Measurements from ENCODE around the gene WTAP.
A peak's percentile ranks its signal among the peaks of the same experiment; 100 is the strongest.
"Not testable (repeated sequence)": the region's sequence is repeated elsewhere in the genome, so short reads cannot be mapped to it uniquely, and the experiment has no call there.

The WTAP gene

GRCh38 chr6:159778542-159779103, 51.3 kb downstream of the WTAP start:
- H3K4me3 ChIP-seq (ENCODE audit: low read length) = no peak overlapping the region
- H3K27me3 ChIP-seq (ENCODE audit: control insufficient read depth, insufficient read depth, low read length) = no peaks in the 10 kb centered on the region
- no peak for DNase-seq (ENCODE audit: low read depth, low spot score)
- H3K9me3 ChIP-seq (ENCODE audit: control insufficient read depth, insufficient read depth, low read length) = no peaks in the 10 kb centered on the region
- H3K4me1 ChIP-seq (ENCODE audit: control insufficient read depth, insufficient read depth, low read length) = no peaks in the 10 kb centered on the region
- WGBS (ENCODE audit: insufficient coverage, insufficient read length) = no CpG with 5 or more reads among the region's 3 CpGs
- H3K27ac ChIP-seq (ENCODE audit: low read length) = no peak overlapping the region
- H3K36me3 ChIP-seq (ENCODE audit: control insufficient read depth, insufficient read depth, low read length) = peaks cover 33% of the 10 kb centered on the region; the same call in 1 of the 2 replicates

- no peaks in the 10 kb centered on the region for H3K4me1 ChIP-seq (ENCODE audit: control insufficient read depth, insufficient read depth, low read length)
- peaks cover 10% of the 10 kb centered on the region for H3K36me3 ChIP-seq (ENCODE audit: control insufficient read depth, insufficient read depth, low read length)
- WGBS (ENCODE audit: insufficient coverage, insufficient read length) = no CpG with 5 or more reads among the region's 15 CpGs
Observed at GRCh38 chr6:159788276-159788675, 61.0 kb downstream of the WTAP start.

GRCh38 chr6:159788753-159789376, 61.6 kb downstream of the WTAP start:
- no peak for DNase-seq (ENCODE audit: low read depth, low spot score)
- Histone ChIP-seq H3K27ac (ENCODE audit: low read length) (no peak overlapping the region), H3K4me1 (ENCODE audit: control insufficient read depth, insufficient read depth, low read length) (no peaks in the 10 kb centered on the region), H3K36me3 (ENCODE audit: control insufficient read depth, insufficient read depth, low read length) (peaks cover 10% of the 10 kb centered on the region), H3K9me3 (ENCODE audit: control insufficient read depth, insufficient read depth, low read length) (no peaks in the 10 kb centered on the region), H3K4me3 (ENCODE audit: low read length) (peak overlapping the region; percentile 100), H3K27me3 (ENCODE audit: control insufficient read depth, insufficient read depth, low read length) (no peaks in the 10 kb centered on the region)
- no CpG with 5 or more reads among the region's 60 CpGs for WGBS (ENCODE audit: insufficient coverage, insufficient read length)

More at GRCh38 chr6:159788276-159788675, 61.0 kb downstream of the WTAP start:
- no peak for DNase-seq (ENCODE audit: low read depth, low spot score)
- Histone ChIP-seq H3K4me3 (ENCODE audit: low read length) (peak overlapping the region; percentile 100; the same call in 1 of the 2 replicates), H3K27me3 (ENCODE audit: control insufficient read depth, insufficient read depth, low read length) (no peaks in the 10 kb centered on the region), H3K9me3 (ENCODE audit: control insufficient read depth, insufficient read depth, low read length) (no peaks in the 10 kb centered on the region), H3K27ac (ENCODE audit: low read length) (no peak overlapping the region)

- DNase-seq (ENCODE audit: low read depth, low spot score) = peak; percentile 98
- whole genome bisulfite sequencing (ENCODE audit: insufficient coverage, insufficient read length) = no CpG with 5 or more reads among the region's 64 CpGs
Observed at GRCh38 chr6:159789377-159790148, 62.3 kb downstream of the WTAP start, which contains the start of gene TCP1. TSS of gene TCP1 (minus strand) at chr6:159789602. CDS start at chr6:159789468, 134 bp downstream.

GRCh38 chr6:159790149-159790955, 63.0 kb downstream of the WTAP start, which contains the start of gene MRPL18:
TSS of gene MRPL18 (plus strand) at chr6:159790467. CDS start at chr6:159790588, 121 bp downstream.
- DNase-seq (ENCODE audit: low read depth, low spot score) = peak; percentile 92
- H3K36me3 ChIP-seq (ENCODE audit: control insufficient read depth, insufficient read depth, low read length) = peaks cover 5% of the 10 kb centered on the region
- peak within 1 kb of the TSS; percentile 100 for H3K4me3 ChIP-seq (ENCODE audit: low read length)
- WGBS (ENCODE audit: insufficient coverage, insufficient read length) = no CpG with 5 or more reads among the region's 56 CpGs
- no peaks in the 10 kb centered on the region for H3K9me3 ChIP-seq (ENCODE audit: control insufficient read depth, insufficient read depth, low read length)
- H3K4me1 ChIP-seq (ENCODE audit: control insufficient read depth, insufficient read depth, low read length) = no peaks in the 10 kb centered on the region
- H3K27ac ChIP-seq (ENCODE audit: low read length) = no peak within 1 kb of the TSS
- no peaks in the 10 kb centered on the region for H3K27me3 ChIP-seq (ENCODE audit: control insufficient read depth, insufficient read depth, low read length)

More at GRCh38 chr6:159789377-159790148, 62.3 kb downstream of the WTAP start, which contains the start of gene TCP1:
- no peaks in the 10 kb centered on the region for H3K9me3 ChIP-seq (ENCODE audit: control insufficient read depth, insufficient read depth, low read length)
- H3K27me3 ChIP-seq (ENCODE audit: control insufficient read depth, insufficient read depth, low read length) = no peaks in the 10 kb centered on the region
- H3K4me3 ChIP-seq (ENCODE audit: low read length) = peak within 1 kb of the TSS; percentile 100
- H3K36me3 ChIP-seq (ENCODE audit: control insufficient read depth, insufficient read depth, low read length) = peaks cover 10% of the 10 kb centered on the region
- no peak within 1 kb of the TSS for H3K27ac ChIP-seq (ENCODE audit: low read length)
- no peaks in the 10 kb centered on the region for H3K4me1 ChIP-seq (ENCODE audit: control insufficient read depth, insufficient read depth, low read length)

GRCh38 chr6:159790956-159791598, 63.8 kb downstream of the WTAP start:
- peak overlapping the region; percentile 90 for H3K4me3 ChIP-seq (ENCODE audit: low read length)
- no peaks in the 10 kb centered on the region for H3K27me3 ChIP-seq (ENCODE audit: control insufficient read depth, insufficient read depth, low read length)
- WGBS (ENCODE audit: insufficient coverage, insufficient read length) = no CpG with 5 or more reads among the region's 18 CpGs
- no peak for DNase-seq (ENCODE audit: low read depth, low spot score)
- H3K9me3 ChIP-seq (ENCODE audit: control insufficient read depth, insufficient read depth, low read length) = no peaks in the 10 kb centered on the region
- H3K36me3 ChIP-seq (ENCODE audit: control insufficient read depth, insufficient read depth, low read length) = peaks cover 4% of the 10 kb centered on the region
- no peak overlapping the region for H3K27ac ChIP-seq (ENCODE audit: low read length)
- H3K4me1 ChIP-seq (ENCODE audit: control insufficient read depth, insufficient read depth, low read length) = no peaks in the 10 kb centered on the region

- not testable (repeated sequence) for H3K27ac ChIP-seq (ENCODE audit: low read length); H3K4me3 ChIP-seq (ENCODE audit: low read length); H3K27me3 ChIP-seq (ENCODE audit: control insufficient read depth, insufficient read depth, low read length); H3K4me1 ChIP-seq (ENCODE audit: control insufficient read depth, insufficient read depth, low read length); H3K9me3 ChIP-seq (ENCODE audit: control insufficient read depth, insufficient read depth, low read length); DNase-seq (ENCODE audit: low read depth, low spot score)
- H3K36me3 ChIP-seq (ENCODE audit: control insufficient read depth, insufficient read depth, low read length) = peaks cover 12% of the 10 kb centered on the region; the same call in 1 of the 2 replicates
- no CpG with 5 or more reads among the region's 8 CpGs for WGBS (ENCODE audit: insufficient coverage, insufficient read length)
Observed at GRCh38 chr6:159794976-159795375, 67.7 kb downstream of the WTAP start.

- Histone ChIP-seq H3K4me1 (ENCODE audit: control insufficient read depth, insufficient read depth, low read length) (no peaks in the 10 kb centered on the region), H3K36me3 (ENCODE audit: control insufficient read depth, insufficient read depth, low read length) (peaks cover 11% of the 10 kb centered on the region; the same call in 1 of the 2 replicates), H3K27ac (ENCODE audit: low read length) (no peak overlapping the region), H3K9me3 (ENCODE audit: control insufficient read depth, insufficient read depth, low read length) (no peaks in the 10 kb centered on the region), H3K4me3 (ENCODE audit: low read length) (no peak overlapping the region), H3K27me3 (ENCODE audit: control insufficient read depth, insufficient read depth, low read length) (no peaks in the 10 kb centered on the region)
- WGBS (ENCODE audit: insufficient coverage, insufficient read length) = no CpG with 5 or more reads among the region's 1 CpG
- DNase-seq (ENCODE audit: low read depth, low spot score) = no peak
Observed at GRCh38 chr6:159797554-159797953, 70.2 kb downstream of the WTAP start.

- Histone ChIP-seq H3K4me3 (ENCODE audit: low read length) (no peak within 1 kb of the TSS), H3K36me3 (ENCODE audit: control insufficient read depth, insufficient read depth, low read length) (peaks cover 8% of the 10 kb centered on the region; the same call in 1 of the 2 replicates), H3K27ac (ENCODE audit: low read length) (no peak within 1 kb of the TSS), H3K9me3 (ENCODE audit: control insufficient read depth, insufficient read depth, low read length) (no peaks in the 10 kb centered on the region), H3K27me3 (ENCODE audit: control insufficient read depth, insufficient read depth, low read length) (no peaks in the 10 kb centered on the region), H3K4me1 (ENCODE audit: control insufficient read depth, insufficient read depth, low read length) (no peaks in the 10 kb centered on the region)
- WGBS (ENCODE audit: insufficient coverage, insufficient read length) = no CpG with 5 or more reads among the region's 50 CpGs
- no peak for DNase-seq (ENCODE audit: low read depth, low spot score)
Observed at GRCh38 chr6:159800141-159800865, 73.0 kb downstream of the WTAP start, which contains the start of gene PNLDC1. TSS of gene PNLDC1 (plus strand) at chr6:159800276. CDS start at chr6:159800308, 32 bp downstream.

Measured in iPS DF 6.9 (cell line).